ENCODE data around the gene MAGI2.

The MAGI2 gene

DNA sequence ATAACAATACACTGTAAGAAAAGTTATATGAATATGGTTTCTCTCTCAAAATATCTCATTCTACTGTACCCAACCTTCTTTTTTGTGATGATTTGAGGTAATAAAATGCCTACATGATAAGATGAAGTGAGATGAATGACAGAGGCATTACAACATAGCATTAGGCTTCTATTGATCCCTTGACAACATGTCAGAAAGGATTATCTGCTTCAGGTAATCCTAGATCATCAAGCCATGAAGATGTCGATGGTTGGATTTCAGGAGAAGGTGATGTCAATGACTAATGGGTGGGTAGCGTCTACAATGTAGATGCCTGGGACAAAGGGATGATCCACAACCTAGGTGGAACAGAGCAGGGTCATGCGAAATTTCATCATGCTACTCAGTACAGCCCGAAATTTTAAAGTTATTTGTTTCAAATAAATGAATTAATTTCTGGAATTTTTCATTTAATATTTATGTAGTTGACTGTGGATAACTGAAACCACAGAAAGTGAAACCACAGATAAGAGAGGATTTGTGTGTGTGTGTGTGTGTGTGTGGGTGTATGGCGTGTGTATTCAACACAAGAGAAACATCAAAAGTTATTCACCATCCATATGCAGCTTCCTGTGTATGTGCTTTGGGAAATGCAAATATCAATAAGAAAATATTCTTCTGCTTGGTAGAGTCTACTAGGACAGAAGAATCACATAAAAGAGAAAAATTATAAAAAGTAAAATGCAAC, 77.0 kb downstream of the MAGI2 start:
- DNase-seq (ENCODE audit: low spot score), result no peak

DNA sequence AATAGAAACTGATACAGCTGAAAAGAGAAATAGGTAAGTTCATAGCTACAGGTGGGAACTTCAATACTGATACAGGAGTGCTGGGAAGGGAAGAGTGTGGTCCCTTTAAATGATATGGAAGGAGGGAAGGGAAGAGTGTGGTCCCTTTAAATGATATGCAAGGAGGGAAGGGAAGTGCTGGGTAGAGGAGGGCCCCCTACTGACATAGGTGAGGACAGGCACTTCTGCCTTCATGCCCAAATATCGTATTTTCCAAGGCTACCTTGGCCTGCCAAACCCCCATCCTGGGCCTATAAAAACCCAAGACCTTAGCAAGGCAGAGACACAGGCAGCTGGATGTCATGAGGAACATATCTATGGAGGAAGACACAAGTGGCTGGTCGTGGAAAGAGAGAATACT, 92.3 kb downstream of the MAGI2 start:
- DNase-seq (ENCODE audit: low spot score), result no peak

DNA sequence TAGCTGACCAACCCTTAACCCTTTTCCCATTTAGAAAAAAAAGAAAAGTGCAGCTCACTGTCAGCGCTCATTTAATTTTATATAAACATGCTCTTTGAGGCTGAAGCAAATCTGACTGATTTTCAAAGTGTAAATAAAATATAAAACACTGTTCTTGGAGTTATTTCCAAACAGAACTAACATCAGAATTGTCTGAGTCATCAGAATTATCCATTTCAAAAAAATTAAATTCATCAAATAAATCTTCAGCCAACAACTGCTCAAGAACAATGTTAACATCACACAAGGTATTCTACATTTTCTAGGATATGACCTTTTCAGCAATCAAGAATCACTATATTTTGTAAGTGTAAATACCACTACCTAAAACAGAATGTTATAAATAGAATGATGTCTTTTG, 93.6 kb downstream of the MAGI2 start:
- DNase-seq (ENCODE audit: low spot score), result no peak

DNA sequence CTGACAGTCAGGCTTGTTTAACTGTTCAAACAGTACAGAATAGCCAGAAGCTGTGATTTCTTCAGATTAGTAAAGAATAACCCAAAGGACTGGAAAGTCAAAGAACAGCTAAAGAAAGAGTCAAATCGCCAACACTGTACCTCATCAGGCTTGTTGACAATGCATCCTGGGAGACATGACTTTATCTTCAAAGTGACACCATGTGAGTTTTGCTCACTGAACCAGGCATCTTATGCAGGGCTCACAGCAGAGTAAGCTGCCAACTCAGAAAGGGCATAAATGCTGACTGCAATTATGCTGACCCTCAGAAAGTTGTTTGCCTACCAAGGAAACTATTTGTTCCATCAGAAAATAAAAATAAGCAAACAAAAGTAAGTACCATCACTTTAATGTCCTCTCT, 96.4 kb downstream of the MAGI2 start:
- no peak for DNase-seq (ENCODE audit: low spot score)

DNA sequence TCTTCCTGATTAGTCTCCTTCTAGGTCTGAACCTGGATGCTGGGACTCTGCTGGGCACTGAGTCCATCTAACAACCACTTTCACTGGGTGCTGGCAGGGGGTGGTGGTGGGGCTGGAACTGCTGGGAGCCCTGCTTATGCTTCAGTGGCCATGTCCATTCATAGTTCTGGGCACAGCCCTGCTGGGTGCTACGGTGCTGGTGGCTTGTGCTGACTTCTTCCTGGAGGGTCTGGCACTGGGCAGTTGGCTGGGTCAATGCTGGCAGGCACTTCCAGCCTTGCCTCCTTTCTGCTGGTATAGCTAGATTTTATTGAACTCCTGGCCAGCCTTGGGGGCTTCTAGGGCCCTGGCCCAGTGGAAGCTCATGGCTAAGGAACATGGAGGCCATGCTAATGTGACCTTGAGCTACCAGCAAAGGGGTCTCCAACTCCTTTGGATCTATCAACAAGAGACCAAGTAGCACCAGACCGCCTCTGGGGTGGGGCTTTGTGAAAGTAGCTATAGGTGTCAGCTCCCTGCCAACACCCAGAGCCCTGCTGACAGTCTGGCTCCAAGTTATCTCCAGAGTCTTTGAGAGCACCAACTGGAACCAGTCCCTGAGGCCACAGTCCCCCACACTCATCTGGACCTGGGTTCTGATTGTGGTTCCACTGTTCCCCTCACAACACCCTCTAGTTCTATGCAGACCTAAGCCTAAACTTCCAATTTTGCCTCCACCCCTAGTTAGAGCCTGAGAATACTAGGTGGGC, 99.6 kb downstream of the MAGI2 start:
- DNase-seq (ENCODE audit: low spot score), result no peak

DNA sequence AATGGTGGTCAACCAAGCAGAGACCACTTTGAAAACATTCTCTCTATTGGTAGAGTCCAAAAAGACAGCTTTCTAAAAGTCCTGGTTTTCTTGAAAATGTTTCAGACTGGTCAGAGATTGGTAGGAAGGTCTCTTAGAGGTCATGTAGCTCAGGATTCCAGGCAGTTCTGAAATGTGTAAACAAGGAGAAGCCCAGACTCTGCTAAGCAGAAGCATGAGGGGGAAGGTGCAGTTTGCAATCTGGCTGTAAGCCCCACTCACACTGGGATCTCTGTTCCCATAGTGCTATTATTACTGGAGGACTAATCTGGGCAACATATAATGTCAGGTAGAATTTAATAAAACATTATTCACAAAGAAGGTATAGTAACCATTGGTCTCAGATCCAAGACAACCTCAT, 101.1 kb downstream of the MAGI2 start:
- DNase-seq (ENCODE audit: low spot score), result no peak

DNA sequence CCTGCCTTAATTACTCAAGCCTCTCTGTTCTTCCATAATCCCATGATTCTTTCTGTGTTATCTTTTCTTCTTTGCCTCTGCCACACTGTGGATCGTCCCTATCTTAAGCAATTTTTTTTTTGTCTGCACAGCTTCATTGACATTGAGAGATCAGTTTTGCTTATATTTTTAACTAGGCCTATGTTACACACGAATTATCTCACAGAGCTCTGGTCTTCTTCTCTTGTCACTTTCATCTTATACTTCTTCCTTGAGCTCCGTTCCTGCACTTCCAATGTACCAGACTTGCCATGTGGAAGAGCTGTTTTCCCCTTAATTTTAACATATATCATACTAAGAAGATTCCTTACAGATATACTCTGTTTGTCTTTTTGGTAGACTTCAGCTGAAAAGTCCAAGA, 106.1 kb downstream of the MAGI2 start:
- no peak for DNase-seq (ENCODE audit: low spot score)

DNA sequence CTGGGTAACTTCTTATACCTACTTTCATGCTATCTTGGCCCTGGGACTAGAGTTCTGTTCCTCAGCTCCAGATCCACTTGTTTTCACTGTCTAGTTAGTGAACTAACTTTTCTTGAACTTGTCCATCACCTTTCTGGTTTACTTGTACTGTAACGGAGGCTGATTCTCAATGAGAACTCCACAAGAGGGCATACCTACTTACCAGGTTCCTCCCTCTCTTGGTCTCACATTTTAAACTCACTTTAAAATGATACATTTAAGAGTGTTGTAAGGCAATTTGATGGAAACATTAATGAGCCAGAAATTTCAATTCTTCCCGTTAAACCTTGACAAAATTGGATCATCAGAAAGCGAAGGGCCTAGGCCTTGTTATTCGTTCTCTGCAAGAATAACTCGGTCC, 111.6 kb downstream of the MAGI2 start:
- no peak for DNase-seq (ENCODE audit: low spot score)

DNA sequence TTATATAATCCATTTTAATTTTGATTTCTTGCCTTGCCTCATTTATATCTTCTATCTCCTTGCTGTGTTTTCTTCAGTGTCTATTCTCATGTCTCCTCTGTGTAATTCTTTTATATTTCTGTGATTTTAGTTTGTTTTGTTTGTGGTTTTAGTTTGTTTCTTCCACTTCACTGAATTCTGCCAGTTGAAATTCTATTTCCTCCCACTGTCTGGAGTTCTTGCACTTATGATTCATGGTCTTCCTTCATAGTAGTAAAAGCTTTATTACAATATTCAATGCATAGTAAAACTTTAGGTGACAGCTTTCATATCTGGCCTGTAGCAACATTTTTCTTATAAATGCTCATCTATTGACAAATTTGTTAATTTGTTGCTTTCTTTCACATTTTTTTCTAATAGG, 113.3 kb downstream of the MAGI2 start:
- DNase-seq (ENCODE audit: low spot score), result no peak

DNA sequence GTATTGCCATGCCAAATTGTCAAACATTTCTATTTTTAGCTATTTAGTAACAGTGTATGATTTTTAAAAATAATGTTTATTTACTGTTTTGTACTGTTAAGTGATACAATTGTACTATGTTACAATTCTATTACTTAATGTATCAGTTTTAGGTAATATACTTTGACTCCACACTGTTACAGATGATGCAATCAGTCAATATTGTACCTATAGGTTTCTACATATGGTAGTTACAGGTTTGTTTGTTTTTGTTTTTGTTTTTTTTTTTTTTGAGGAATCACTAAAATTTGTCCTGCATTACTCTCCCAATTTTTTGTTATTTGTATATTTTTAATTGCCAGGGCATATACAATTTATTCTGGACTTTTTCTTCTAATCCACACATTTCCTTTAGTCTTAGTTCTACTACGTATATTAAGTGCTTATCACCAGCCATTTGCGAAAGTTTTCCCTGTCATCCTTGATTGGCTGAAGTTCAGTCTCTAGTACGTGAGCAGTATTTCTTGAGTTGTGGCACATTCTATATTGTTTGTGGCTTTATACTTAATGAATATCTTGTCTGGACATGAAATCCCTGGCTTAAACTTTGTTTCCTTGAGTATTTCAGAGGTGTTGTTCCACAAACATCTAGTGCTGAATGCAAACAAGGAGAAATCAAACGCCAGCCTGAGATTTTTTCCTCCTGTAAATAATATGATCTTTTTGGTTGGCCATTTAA, 114.1 kb downstream of the MAGI2 start:
- no peak for DNase-seq (ENCODE audit: low spot score)

DNA sequence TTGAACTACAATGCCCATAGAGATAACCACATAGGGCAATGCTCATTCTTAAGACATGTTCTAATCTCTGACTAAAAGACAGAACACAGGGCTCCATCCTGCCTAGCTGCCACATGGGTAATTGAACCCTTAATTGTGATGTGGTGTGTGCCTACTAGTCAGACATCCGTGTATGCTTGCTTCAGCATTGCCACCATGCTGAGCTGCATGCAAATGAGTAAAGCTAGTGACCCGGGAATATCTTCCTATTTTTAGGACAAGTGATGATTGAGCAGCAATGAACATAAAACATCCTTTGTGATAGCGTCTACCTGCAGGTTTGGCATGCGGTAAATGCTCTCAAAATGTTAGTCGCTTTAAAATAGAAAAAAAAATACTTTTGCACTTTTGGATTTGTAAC, 115.8 kb downstream of the MAGI2 start:
- DNase-seq (ENCODE audit: low spot score), result no peak

DNA sequence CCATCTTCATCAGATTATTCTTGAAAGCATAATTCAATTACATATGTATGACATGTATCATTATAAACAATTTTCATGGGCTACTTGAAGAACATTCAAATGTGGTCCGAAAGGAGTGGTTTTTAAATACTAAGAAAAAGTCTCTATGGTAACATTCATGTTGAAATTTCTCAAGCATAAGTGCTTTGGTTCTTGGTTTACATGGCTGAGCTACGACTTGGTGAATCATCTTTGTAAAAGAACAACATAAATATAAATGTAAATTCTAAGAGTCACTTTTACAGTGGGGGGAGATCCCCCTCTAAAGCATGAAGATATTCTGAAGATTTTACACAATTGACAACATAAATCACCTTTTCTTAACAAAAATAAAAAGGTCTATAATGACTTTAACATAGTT, 118.6 kb downstream of the MAGI2 start:
- no peak for DNase-seq (ENCODE audit: low spot score)

DNA sequence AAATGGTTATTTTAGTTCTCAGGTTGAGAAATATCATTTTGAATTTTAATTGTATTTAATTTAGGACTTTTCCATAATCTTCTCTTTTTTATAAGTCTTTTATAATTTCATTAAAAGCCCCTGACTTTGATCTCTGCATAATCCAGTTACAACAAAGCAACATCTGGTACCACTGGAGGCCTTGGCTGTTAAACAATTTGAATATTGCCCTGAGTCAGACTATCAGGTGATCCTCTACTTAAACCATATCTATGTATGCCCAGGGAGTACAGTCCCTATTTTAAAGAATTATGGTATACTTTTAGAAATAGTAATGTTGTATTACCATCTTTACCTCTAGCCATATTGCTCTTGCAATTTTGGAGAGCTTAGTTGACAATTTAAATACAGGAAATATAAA, 119.1 kb downstream of the MAGI2 start:
- DNase-seq (ENCODE audit: low spot score), result no peak

DNA sequence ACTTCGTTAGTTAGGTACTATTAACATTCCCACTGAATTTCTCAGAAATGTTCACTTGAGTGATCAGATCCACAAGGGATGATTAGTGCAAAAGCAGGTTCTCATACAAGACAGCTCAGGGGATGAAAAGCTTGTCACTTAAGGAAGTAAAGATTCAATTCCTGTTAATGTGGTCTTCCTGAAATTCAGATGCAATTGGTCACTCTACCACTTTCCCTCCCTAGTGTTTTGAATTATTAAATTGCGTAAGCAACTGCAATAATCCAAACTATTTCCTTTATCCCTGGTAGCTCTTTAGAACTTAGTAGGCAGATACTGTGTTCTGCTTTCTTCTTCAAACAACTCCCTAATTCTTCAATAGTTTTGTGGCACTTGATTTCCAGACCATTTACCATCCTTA, 121.4 kb downstream of the MAGI2 start:
- DNase-seq (ENCODE audit: low spot score), result no peak

DNA sequence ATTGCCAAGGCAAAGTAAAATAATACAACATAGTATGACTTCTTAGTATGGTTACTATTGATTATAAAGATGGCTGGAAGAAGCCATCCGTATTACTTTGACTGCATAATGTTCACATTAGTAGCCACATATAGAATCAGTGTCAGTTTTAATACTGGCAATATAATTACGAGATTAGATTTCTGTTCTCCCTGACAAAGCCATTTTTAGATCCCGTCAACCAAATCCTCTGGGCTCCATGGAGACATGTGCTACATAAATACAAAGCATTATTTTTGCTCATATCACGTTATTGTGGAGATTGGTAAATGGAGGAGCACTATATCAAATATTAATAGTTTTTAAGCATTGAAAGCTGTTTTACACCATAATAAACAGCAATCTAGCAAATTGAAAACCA, 124.0 kb downstream of the MAGI2 start:
- peak; percentile 36 for DNase-seq (ENCODE audit: low spot score)

DNA sequence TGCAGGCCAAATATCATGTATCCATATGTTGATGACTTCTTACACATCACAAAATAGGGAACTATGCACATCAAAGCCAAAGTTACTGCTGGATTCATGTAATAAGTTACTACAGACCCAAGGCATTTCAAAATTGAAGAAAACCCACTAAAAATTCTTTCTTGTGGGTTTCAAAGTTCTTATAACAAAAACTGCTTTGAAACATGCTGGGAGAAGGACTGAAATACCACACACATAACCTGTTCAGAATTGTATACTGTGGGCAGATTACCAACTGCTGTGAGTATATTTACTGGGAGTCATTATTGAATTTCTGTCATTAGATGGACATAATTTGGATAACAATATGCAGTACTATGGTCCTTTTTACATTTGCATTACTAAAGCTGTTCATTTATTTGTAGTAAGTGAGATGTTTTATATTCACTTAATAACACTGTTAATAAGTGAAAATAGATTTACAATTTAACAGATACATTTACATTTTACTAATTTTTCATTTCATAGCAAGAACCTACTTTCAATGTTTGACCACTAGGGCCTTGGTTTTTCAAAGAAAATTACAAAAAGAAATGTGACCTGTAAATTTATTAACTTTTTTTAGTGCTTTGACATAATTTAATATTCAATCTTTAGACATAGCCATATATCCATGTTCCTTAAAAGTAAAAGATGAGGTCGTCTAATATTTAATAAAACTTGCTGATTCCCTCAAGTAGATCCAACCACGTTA, 132.6 kb downstream of the MAGI2 start:
- DNase-seq (ENCODE audit: low spot score), result no peak

DNA sequence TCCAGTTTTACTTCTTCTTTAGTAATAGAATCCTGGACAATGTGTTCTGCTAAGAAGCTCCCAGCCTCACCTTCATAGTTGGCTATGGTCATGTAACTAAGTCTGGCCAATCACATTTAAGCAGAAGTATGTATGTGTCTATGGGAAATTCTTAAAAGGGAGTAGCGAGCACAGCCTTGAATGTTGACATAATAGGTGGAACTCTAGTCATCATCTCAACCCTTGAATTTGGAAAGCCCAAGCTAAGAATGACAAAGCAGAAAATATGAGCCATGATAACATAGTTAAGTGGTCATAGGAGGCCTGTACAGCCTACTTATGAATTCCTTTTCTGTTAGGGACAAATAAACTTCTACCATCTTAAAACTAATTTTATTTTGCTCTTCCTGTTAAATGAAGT, 134.1 kb downstream of the MAGI2 start:
- DNase-seq (ENCODE audit: low spot score), result no peak

DNA sequence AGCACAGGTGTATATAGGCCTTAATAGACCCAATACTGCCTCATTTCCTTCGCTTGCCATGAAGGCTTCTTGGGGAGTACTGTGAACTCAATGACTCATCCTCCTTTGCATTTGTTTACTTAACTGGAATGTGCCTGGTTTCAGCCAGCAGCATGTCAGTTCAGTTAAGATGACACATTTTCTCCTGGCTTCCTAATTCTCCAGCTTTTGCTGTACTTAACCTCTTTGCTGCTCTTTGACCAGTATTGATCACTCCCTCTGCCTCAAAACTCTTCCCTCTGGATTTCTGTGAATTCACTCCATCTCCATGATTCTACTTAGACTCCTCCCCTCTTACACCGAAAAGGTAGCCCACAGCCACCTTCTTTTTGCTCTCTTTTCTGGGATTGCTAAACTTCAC, 135.7 kb downstream of the MAGI2 start:
- no peak for DNase-seq (ENCODE audit: low spot score)

DNA sequence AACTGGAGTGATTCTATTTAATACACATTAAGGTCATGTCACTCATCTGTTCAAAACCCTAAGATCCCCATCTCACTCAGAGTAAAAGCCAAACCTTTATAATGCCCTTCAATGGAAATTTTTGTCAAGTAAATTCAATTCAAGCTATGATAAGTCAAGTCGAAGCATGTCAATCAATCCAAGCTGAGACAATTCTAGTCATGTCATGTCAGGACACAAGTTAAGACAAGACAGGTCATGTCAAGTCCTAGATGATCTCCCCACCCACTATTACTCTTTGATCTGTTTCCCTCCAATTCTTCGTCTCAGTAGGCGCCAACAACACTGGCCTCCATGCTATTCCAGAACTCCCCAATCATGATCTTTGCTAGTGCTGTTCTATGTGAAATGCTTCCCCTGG, 141.4 kb downstream of the MAGI2 start:
- DNase-seq (ENCODE audit: low spot score), result no peak

DNA sequence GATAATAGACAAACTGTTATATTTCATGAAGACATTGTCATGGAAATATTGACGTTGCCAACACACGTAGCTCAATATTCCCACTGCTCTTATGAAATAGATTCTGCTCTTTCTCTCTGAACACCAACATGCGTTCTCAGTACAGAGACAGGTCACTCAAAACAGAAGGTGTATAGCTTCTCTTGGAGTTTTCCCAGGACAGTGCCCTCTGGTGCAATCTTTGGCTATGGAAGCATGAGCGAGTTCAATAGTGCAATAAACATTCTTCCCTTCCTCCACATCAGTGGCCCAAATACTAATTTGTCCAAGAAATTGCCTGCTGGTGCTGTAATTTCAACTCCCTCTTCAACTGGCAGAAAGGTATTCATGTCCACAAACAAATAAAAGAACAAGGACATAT, 145.3 kb downstream of the MAGI2 start:
- no peak for DNase-seq (ENCODE audit: low spot score)

DNA sequence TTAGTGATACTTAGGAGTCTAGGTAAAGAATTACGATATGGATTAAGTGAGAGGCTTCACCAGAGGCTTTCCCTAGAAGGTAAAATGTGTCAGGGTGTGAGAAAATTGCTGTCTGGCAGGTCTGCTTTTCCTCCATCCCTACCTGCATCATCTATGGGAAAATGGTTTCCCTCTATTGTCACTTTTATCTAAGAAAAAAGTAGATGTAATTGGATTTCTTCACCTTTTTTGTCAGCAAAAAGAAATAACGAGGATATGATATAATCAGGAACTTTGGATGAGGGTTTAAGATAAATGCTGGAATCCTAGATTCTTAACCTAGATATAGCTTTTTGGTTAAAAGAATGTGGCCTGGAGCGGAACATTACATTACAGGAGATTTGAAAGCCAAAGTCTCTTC, 146.1 kb downstream of the MAGI2 start:
- DNase-seq (ENCODE audit: low spot score), result no peak

DNA sequence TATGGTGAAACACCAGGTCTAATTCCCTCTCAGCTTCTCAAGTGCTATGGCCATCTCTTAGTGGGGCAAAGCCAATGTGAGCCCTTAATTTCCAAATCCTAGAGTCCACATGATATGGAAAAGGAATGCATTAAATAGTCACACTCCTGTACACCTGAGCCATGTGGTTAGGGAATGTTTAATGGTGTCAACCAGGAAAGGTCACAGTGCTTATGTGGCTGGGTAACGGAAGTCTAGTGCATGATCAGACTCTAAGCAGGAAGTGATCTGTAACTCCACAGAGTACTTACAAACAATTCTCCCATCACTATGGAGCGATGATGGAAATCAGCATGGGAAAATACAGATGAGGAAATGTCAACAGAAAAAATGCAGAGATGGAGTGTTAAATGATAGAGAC, 148.8 kb downstream of the MAGI2 start:
- DNase-seq (ENCODE audit: low spot score), result no peak

DNA sequence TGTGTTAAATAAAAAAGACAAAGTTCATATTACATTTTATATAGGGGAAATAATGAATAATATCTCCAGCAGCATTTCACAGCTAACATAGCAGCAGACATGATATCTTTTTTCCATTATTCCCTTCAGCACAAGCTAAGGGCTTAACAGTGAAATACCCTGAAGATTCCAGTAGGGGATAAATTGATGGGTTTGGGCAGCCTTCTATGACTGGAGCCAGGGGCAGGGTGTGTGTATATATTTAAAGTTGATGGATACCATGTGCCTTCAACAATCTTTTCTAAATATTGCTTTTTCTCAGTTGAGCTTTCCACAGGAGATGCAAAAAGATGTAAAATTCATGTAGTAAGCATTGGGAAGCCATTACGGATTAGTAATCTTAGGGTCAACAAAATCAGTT, 151.2 kb downstream of the MAGI2 start:
- DNase-seq (ENCODE audit: low spot score), result no peak
